ENCODE measurements around the gene RTN4R. TPM values are rescaled to one million over a fixed set of nuclear protein-coding genes. Genes with fewer than 3 reads are reported as not detected.

The RTN4R gene
- total and polyA plus RNA-seq, 2 donors (not counting 1 experiment from before 2014, with no cell fraction given): 0.99 to 2.0 TPM

- DNase-seq (ENCODE audit: low read depth in 2 of 2): no peak
- peaks cover 20% of the 10 kb centered on the region for H3K27me3 ChIP-seq (ENCODE audit: control insufficient read depth, insufficient read depth, low read length)
- H3K9ac ChIP-seq (ENCODE audit: insufficient read depth, low read length): no peak overlapping the region
- no peak overlapping the region for H3K4me2 ChIP-seq (ENCODE audit: extremely low read depth, insufficient read depth, low read length)
- no peaks in the 10 kb centered on the region for H3K36me3 ChIP-seq (ENCODE audit: control insufficient read depth, insufficient read depth, low read length)
- no peaks in the 10 kb centered on the region for H4K20me1 ChIP-seq (ENCODE audit: control insufficient read depth, extremely low read depth, insufficient read depth, low read length)
- H2AFZ ChIP-seq (ENCODE audit: low read length): no peak overlapping the region
- H3K9me3 ChIP-seq (ENCODE audit: control insufficient read depth, insufficient read depth, low read depth, low read length): no peaks in the 10 kb centered on the region
- no peaks in the 10 kb centered on the region for H3K4me1 ChIP-seq (ENCODE audit: control insufficient read depth, extremely low read depth, insufficient read depth, low read length)
- H3K27ac ChIP-seq (ENCODE audit: insufficient read depth, low read length): no peak overlapping the region
- TF ChIP-seq EZH2 (IDR thresholded peaks at IDR 0.05; ENCODE audit: low read length, missing control alignments): no peak
- TF ChIP-seq CTCF (conservative IDR thresholded peaks at IDR 0.05 in 1 of 2, IDR thresholded peaks at IDR 0.05 in 1 of 2; ENCODE audit: low read depth in 1 of 2, low read length in 2 of 2): no peak
- no peaks in the 10 kb centered on the region for H3K79me2 ChIP-seq (ENCODE audit: control insufficient read depth, insufficient read depth, low read length)
- no peak overlapping the region for H3K4me3 ChIP-seq (replicated peaks in 1 of 4; ENCODE audit: control extremely low read depth in 1 of 4, insufficient read depth in 1 of 4, low read depth in 3 of 4, low read length in 4 of 4)
Measured at GRCh38 chr22:20292673-20293232, 24.6 kb upstream of the RTN4R start.

DNA sequence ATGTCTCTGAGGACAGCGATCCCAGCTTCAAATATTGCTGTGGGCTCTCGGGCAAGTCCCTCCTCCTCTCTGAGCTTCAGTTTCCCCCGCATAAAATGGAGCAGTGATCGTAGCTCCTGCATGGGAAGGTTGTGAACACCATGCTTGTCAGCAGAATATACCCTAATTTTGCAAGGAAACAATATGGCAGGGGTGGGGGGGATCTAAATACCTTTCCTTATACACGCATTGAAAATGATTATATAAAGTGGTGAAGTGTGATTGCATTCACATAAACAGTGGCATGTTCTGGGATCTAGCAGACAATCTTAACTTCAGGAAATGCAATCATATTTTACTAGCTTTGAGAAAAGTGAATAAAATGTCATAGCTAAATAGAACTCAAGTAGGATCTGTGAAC is 24.0 kb upstream of the RTN4R start:
- Histone ChIP-seq H3K27ac (ENCODE audit: insufficient read depth, low read length) (no peak overlapping the region), H4K20me1 (ENCODE audit: control insufficient read depth, extremely low read depth, insufficient read depth, low read length) (no peaks in the 10 kb centered on the region), H3K36me3 (ENCODE audit: control insufficient read depth, insufficient read depth, low read length) (no peaks in the 10 kb centered on the region), H3K9me3 (ENCODE audit: control insufficient read depth, insufficient read depth, low read depth, low read length) (no peaks in the 10 kb centered on the region), H3K79me2 (ENCODE audit: control insufficient read depth, insufficient read depth, low read length) (no peaks in the 10 kb centered on the region), H3K4me3 (replicated peaks in 1 of 4; ENCODE audit: control extremely low read depth in 1 of 4, insufficient read depth in 1 of 4, low read depth in 3 of 4, low read length in 4 of 4) (no peak overlapping the region), H3K9ac (ENCODE audit: insufficient read depth, low read length) (no peak overlapping the region), H3K4me1 (ENCODE audit: control insufficient read depth, extremely low read depth, insufficient read depth, low read length) (no peaks in the 10 kb centered on the region), H2AFZ (ENCODE audit: low read length) (no peak overlapping the region), H3K4me2 (ENCODE audit: extremely low read depth, insufficient read depth, low read length) (no peak overlapping the region), H3K27me3 (ENCODE audit: control insufficient read depth, insufficient read depth, low read length) (peaks cover 14% of the 10 kb centered on the region)
- no peak for DNase-seq (ENCODE audit: low read depth in 2 of 2)
- TF ChIP-seq EZH2 (IDR thresholded peaks at IDR 0.05; ENCODE audit: low read length, missing control alignments): no peak
- TF ChIP-seq CTCF (conservative IDR thresholded peaks at IDR 0.05 in 1 of 2, IDR thresholded peaks at IDR 0.05 in 1 of 2; ENCODE audit: low read depth in 1 of 2, low read length in 2 of 2): no peak

GRCh38 chr22:20291604-20292063 is 23.5 kb upstream of the RTN4R start:
- Histone ChIP-seq H3K9ac (ENCODE audit: insufficient read depth, low read length) (no peak overlapping the region), H3K79me2 (ENCODE audit: control insufficient read depth, insufficient read depth, low read length) (no peaks in the 10 kb centered on the region), H3K27me3 (ENCODE audit: control insufficient read depth, insufficient read depth, low read length) (peaks cover 14% of the 10 kb centered on the region), H3K9me3 (ENCODE audit: control insufficient read depth, insufficient read depth, low read depth, low read length) (no peaks in the 10 kb centered on the region), H2AFZ (ENCODE audit: low read length) (no peak overlapping the region), H3K36me3 (ENCODE audit: control insufficient read depth, insufficient read depth, low read length) (no peaks in the 10 kb centered on the region), H3K27ac (ENCODE audit: insufficient read depth, low read length) (no peak overlapping the region), H3K4me1 (ENCODE audit: control insufficient read depth, extremely low read depth, insufficient read depth, low read length) (no peaks in the 10 kb centered on the region), H3K4me2 (ENCODE audit: extremely low read depth, insufficient read depth, low read length) (no peak overlapping the region), H4K20me1 (ENCODE audit: control insufficient read depth, extremely low read depth, insufficient read depth, low read length) (no peaks in the 10 kb centered on the region), H3K4me3 (replicated peaks in 1 of 4; ENCODE audit: control extremely low read depth in 1 of 4, insufficient read depth in 1 of 4, low read depth in 3 of 4, low read length in 4 of 4) (no peak overlapping the region)
- no peak for DNase-seq (ENCODE audit: low read depth in 2 of 2)
- TF ChIP-seq EZH2 (IDR thresholded peaks at IDR 0.05; ENCODE audit: low read length, missing control alignments) (no peak), CTCF (conservative IDR thresholded peaks at IDR 0.05 in 1 of 2, IDR thresholded peaks at IDR 0.05 in 1 of 2; ENCODE audit: low read depth in 1 of 2, low read length in 2 of 2) (no peak)

Measured in fibroblast of lung (primary cell).